ENCODE data around the gene SEC22C. TPM values are rescaled to one million over a fixed set of nuclear protein-coding genes. Genes with fewer than 3 reads are reported as not detected.
A peak's percentile ranks its signal among the peaks of the same experiment; 100 is the strongest.

Gene SEC22C
- total and polyA plus RNA-seq, 2 donors: 46.0 to 57.8 TPM

- H3K4me1 ChIP-seq (ENCODE audit: insufficient read depth): no peaks in the 10 kb centered on the region
- H3K36me3 ChIP-seq (ENCODE audit: insufficient read depth): no peaks in the 10 kb centered on the region
- 93% methylated on average over 3 of the region's 3 CpGs for WGBS
- H3K4me3 ChIP-seq (ENCODE audit: low read depth, low read length): no peak overlapping the region
- no peak overlapping the region for H3K27ac ChIP-seq (ENCODE audit: low read depth)
- DNase-seq (ENCODE audit: extremely low spot score): no peak
These were observed 57.0 kb downstream of the SEC22C start for GRCh38 chr3:42524751-42525150.

GRCh38 chr3:42520906-42521305, 60.9 kb downstream of the SEC22C start:
- WGBS: 91% methylated on average over 4 of the region's 4 CpGs

DNA sequence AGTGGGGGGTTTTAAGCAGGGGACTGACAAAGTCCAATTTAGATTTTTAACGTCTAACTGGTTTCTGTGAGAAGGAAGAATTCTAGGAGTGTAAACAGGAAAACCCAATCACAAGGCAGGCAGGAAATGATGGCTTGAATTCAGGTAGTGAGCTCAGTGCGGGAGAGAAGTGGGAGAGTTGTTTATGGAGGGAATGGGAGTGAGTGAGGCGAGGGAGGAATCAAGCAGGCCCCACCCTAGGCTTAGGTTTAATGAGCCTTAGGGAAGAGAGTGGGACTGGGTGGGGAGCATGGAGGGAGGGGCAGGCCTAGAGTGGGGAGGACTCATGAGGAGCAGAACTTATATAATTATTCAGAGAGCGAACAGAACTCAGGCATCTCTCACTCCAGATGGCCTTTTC, 61.4 kb downstream of the SEC22C start:
- no peak overlapping the region for H3K27ac ChIP-seq (ENCODE audit: low read depth)
- H3K4me1 ChIP-seq (ENCODE audit: insufficient read depth): no peaks in the 10 kb centered on the region
- no peak for DNase-seq (ENCODE audit: extremely low spot score)
- 51% methylated on average over 4 of the region's 4 CpGs for WGBS
- H3K4me3 ChIP-seq (ENCODE audit: low read depth, low read length): no peak overlapping the region
- no peaks in the 10 kb centered on the region for H3K36me3 ChIP-seq (ENCODE audit: insufficient read depth)

More at GRCh38 chr3:42520906-42521305, 60.9 kb downstream of the SEC22C start:
- Histone ChIP-seq H3K4me3 (ENCODE audit: low read depth, low read length) (no peak overlapping the region), H3K36me3 (ENCODE audit: insufficient read depth) (no peaks in the 10 kb centered on the region), H3K27ac (ENCODE audit: low read depth) (no peak overlapping the region), H3K4me1 (ENCODE audit: insufficient read depth) (no peaks in the 10 kb centered on the region)
- no peak for DNase-seq (ENCODE audit: extremely low spot score)

DNA sequence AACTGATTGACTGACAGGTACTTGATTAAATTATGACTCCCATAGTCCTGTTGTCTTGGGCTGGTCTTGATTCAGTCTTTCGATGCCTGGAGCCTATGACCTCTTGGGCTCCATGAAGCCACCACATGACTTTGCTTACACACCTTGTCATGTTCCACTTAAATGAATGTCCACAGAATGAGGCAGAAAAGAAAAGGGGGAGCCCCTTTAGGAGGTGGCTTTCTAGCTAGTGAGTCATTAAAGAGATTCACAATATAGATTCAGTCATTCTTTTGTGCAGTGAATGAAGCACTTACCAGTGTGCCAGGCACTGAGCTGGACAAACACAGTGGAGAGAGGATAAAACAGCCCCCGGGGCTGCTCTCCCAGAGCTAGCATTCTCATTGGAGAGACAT, 62.2 kb downstream of the SEC22C start:
- no peaks in the 10 kb centered on the region for H3K36me3 ChIP-seq (ENCODE audit: insufficient read depth)
- DNase-seq (ENCODE audit: extremely low spot score): no peak
- H3K27ac ChIP-seq (ENCODE audit: low read depth): no peak overlapping the region
- WGBS: 81% methylated on average over 2 of the region's 2 CpGs
- no peak overlapping the region for H3K4me3 ChIP-seq (ENCODE audit: low read depth, low read length)
- H3K4me1 ChIP-seq (ENCODE audit: insufficient read depth): no peaks in the 10 kb centered on the region

DNA sequence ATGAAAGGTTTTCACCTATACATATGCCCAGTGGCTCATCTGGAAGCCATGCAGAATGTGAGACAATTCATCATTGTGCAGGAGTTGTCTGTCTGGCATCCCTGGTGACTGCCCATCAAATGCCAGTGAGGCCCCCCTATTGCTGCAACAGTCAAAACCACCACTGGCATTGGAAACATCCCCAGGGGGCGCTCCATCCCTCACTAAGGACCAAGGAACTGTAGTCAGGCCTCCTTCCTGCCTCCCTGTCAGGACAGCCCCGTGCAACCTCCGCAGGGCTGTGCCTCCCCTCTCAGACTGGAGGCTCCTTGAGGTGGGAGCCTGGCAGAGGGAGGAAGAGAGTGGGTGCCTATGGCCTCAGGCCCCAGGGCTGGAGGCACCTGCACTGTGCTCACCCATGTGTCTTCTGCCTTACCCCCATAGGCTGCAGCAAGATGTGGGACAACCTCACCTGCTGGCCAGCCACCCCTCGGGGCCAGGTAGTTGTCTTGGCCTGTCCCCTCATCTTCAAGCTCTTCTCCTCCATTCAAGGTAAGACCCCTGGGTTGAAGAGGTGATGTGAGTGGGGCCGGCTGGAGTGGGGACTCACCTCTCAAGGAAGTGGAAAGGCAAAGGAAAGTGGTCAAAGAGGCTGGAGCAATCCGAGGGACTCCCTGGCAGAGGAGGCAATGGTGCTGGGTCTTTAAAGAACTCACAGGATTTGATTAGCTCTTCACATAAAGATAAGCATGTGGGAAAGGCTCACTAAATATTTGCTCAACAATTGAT, 62.8 kb downstream of the SEC22C start:
- H3K36me3 ChIP-seq (ENCODE audit: insufficient read depth): no peaks in the 10 kb centered on the region
- H3K27ac ChIP-seq (ENCODE audit: low read depth): no peak overlapping the region

DNA sequence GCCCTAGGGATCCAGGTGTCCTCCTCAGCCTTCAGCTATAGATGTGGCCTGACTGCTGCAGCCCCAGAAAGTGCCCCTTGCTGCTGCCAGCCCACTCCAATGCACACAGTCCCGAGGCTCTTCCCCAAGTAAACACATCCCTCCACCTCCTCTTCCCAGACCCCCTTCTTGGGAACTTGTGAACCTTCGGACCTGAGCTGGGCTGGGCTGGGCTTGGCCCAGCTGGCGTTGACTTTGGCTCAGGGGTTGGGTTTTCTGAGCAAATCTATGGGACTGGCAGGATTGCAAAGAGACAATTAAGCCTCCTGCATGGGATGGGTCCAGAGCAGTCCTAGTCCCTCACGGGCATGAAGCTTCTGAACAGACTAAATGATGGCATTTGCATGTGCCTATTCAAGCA, 64.7 kb downstream of the SEC22C start:
- no peak for DNase-seq (ENCODE audit: extremely low spot score)
- no peak overlapping the region for H3K4me3 ChIP-seq (ENCODE audit: low read depth, low read length)
- H3K27ac ChIP-seq (ENCODE audit: low read depth): no peak overlapping the region
- 65% methylated on average over 4 of the region's 4 CpGs for WGBS
- H3K4me1 ChIP-seq (ENCODE audit: insufficient read depth): no peaks in the 10 kb centered on the region
- H3K36me3 ChIP-seq (ENCODE audit: insufficient read depth): no peaks in the 10 kb centered on the region

More for the DNA sequence above, 62.8 kb downstream of the SEC22C start:
- H3K4me3 ChIP-seq (ENCODE audit: low read depth, low read length): no peak overlapping the region
- H3K4me1 ChIP-seq (ENCODE audit: insufficient read depth): no peaks in the 10 kb centered on the region
- 79% methylated on average over 6 of the region's 6 CpGs for WGBS
- no peak for DNase-seq (ENCODE audit: extremely low spot score)

DNA sequence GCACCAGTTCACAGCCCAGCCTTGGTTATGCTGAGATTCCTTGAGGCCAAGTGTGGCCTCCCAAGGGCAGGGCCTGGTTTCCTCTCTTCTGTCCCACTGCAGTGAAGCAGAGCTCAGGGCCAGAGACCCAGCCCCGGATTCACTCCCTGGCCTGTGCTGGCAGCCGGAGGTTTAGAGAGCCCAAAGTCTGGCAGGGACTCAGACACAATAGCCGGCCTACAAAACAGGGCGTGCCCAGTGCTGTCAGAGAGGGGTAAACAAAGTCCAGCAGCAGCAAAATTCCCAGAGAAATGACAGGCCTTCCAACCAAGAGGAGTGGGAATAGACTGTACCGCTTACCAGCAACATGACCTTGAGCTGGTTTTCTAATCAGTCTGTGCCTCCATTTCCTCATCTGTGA, 65.3 kb downstream of the SEC22C start:
- Histone ChIP-seq H3K27ac (ENCODE audit: low read depth) (peak overlapping the region; percentile 26), H3K4me1 (ENCODE audit: insufficient read depth) (no peaks in the 10 kb centered on the region), H3K36me3 (ENCODE audit: insufficient read depth) (no peaks in the 10 kb centered on the region), H3K4me3 (ENCODE audit: low read depth, low read length) (no peak overlapping the region)
- no peak for DNase-seq (ENCODE audit: extremely low spot score)
- 67% methylated on average over 5 of the region's 5 CpGs for WGBS

DNA sequence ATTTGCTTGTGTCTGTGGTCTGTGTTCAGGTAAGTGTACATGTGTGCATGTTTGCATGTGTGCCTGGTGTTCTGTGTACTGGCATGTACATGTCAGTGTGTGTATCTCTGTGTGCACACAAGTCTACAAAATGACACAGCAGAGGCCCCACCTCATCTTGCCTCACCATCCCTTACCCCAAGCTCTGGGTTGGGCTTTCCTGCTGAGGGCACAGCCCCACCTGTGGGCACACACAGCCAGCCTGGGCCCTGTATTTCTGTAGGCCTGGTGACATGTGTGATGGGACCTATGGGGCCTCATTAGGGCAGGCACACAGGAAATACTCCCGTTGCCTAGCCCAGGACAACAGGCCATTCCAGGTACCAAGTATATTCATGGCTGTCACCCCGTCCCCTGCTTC, 65.8 kb downstream of the SEC22C start:
- 90% methylated on average over 2 of the region's 2 CpGs for WGBS
- DNase-seq (ENCODE audit: extremely low spot score): no peak

DNA sequence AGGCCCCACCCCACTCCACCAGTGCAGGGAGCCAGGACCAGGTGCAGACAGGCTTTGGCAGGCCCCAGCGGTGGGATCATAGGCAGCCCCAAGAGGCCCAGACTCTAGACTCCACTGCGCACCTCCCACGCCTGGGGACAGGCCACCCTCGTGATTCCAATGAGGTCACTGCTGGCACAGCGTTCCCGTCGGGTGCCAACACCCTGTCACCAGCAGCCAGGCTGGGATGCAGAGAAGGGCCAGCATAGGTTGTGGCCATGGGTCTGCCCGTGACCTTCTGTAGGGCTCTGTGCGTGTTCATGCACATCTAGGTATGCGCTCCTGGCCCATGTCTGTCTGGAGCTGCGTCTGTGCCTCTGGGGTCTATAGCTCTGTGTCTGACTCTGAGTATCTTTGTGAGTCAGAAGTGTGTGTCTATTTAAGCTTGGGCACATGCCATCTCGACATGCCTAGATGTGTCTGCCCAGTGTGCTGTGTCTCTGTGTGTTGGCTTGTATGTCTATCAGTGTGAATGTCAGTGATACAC, 66.3 kb downstream of the SEC22C start:
- no peak for DNase-seq (ENCODE audit: extremely low spot score)
- Histone ChIP-seq H3K4me1 (ENCODE audit: insufficient read depth) (no peaks in the 10 kb centered on the region), H3K36me3 (ENCODE audit: insufficient read depth) (no peaks in the 10 kb centered on the region), H3K27ac (ENCODE audit: low read depth) (peak overlapping the region; percentile 53), H3K4me3 (ENCODE audit: low read depth, low read length) (no peak overlapping the region)
- WGBS: 82% methylated on average over 12 of the region's 12 CpGs

More for the DNA sequence above, 65.8 kb downstream of the SEC22C start:
- Histone ChIP-seq H3K36me3 (ENCODE audit: insufficient read depth) (no peaks in the 10 kb centered on the region), H3K4me1 (ENCODE audit: insufficient read depth) (no peaks in the 10 kb centered on the region), H3K27ac (ENCODE audit: low read depth) (no peak overlapping the region), H3K4me3 (ENCODE audit: low read depth, low read length) (no peak overlapping the region)

DNA sequence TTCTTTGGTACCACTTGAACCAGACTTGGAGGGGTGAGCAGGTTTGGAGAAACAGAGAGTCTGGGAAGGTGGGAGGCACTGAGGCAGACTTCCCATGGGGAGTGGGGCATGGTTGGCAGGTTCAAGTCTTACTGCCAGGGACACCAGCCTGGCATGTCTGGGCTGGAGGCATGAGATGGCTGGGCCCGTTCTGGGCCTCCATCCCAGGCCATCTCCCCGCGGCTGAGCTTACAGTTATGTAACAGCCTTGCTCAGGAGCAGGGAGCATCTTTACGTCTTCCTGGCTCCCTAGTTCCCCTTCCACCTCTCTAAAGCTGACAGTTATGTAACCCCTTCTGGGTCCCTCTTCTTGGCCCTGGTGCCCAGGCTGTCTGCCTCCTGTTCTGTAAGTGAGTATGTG, 66.9 kb downstream of the SEC22C start:
- peak overlapping the region; percentile 53 for H3K27ac ChIP-seq (ENCODE audit: low read depth)
- no peak overlapping the region for H3K4me3 ChIP-seq (ENCODE audit: low read depth, low read length)
- 79% methylated on average over 4 of the region's 4 CpGs for WGBS
- H3K4me1 ChIP-seq (ENCODE audit: insufficient read depth): no peaks in the 10 kb centered on the region
- DNase-seq (ENCODE audit: extremely low spot score): no peak
- H3K36me3 ChIP-seq (ENCODE audit: insufficient read depth): no peaks in the 10 kb centered on the region

GRCh38 chr3:42513521-42513920, 68.2 kb downstream of the SEC22C start:
- H3K36me3 ChIP-seq (ENCODE audit: insufficient read depth): no peaks in the 10 kb centered on the region
- WGBS: 93% methylated on average over 6 of the region's 6 CpGs
- DNase-seq (ENCODE audit: extremely low spot score): no peak
- no peak overlapping the region for H3K4me3 ChIP-seq (ENCODE audit: low read depth, low read length)
- H3K27ac ChIP-seq (ENCODE audit: low read depth): no peak overlapping the region
- no peaks in the 10 kb centered on the region for H3K4me1 ChIP-seq (ENCODE audit: insufficient read depth)

DNA sequence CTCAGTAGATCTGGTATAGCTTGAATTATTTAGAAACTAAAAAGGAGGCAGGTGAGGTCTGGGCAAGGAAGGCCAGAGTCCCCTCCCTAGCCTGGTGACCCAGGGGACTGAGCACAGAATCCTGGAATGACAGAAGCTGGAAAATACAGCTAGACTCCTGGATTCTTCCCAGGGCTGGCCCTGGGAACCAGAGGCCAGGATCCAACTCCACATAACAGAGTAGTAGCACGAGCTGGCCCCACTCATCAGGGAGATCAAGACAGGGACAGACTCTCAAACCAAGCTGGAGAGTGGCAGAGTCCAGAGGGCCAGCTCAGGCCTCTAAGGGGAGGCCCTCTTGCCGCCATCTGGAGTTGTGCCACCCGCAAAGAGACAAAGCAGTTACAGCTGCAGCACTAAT, 68.6 kb downstream of the SEC22C start:
- DNase-seq (ENCODE audit: extremely low spot score): no peak
- H3K27ac ChIP-seq (ENCODE audit: low read depth): no peak overlapping the region
- H3K36me3 ChIP-seq (ENCODE audit: insufficient read depth): no peaks in the 10 kb centered on the region
- H3K4me3 ChIP-seq (ENCODE audit: low read depth, low read length): no peak overlapping the region
- no peaks in the 10 kb centered on the region for H3K4me1 ChIP-seq (ENCODE audit: insufficient read depth)
- 90% methylated on average over 3 of the region's 3 CpGs for WGBS

- WGBS: 82% methylated on average over 2 of the region's 2 CpGs
- no peaks in the 10 kb centered on the region for H3K36me3 ChIP-seq (ENCODE audit: insufficient read depth)
- H3K4me1 ChIP-seq (ENCODE audit: insufficient read depth): no peaks in the 10 kb centered on the region
- no peak overlapping the region for H3K27ac ChIP-seq (ENCODE audit: low read depth)
- no peak for DNase-seq (ENCODE audit: extremely low spot score)
- H3K4me3 ChIP-seq (ENCODE audit: low read depth, low read length): no peak overlapping the region
These were observed 70.0 kb downstream of the SEC22C start for GRCh38 chr3:42511736-42512135.

- DNase-seq (ENCODE audit: extremely low spot score): no peak
- Histone ChIP-seq H3K27ac (ENCODE audit: low read depth) (no peak overlapping the region), H3K4me3 (ENCODE audit: low read depth, low read length) (no peak overlapping the region), H3K36me3 (ENCODE audit: insufficient read depth) (no peaks in the 10 kb centered on the region), H3K4me1 (ENCODE audit: insufficient read depth) (no peaks in the 10 kb centered on the region)
- 59% methylated on average over 1 of the region's 1 CpG for WGBS
These were observed 70.6 kb downstream of the SEC22C start for GRCh38 chr3:42511201-42511600.

Data from urinary bladder (tissue), 4 donors.